ENCODE measurements around the gene RAB30.

DNA sequence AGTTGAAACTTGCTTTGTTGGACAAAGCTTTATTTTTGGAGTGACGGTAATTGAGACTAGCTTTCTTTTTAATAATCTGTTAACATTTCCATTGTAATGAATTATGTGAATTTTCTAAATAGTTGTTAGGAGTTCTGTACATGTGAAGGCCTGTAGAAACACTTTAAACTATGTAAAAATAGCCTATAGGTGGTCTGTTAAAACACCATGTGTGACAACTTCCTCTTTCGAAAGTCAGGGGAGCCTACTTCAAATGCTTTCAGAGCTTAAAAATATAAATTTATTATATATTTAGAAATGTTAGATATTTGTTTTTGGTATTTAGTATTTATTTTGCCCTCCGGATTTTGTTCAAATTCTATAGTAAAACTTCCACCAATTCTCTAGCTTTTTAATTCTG lies 141.5 kb downstream of the RAB30 start:
- TF ChIP-seq CTCF (IDR thresholded peaks at IDR 0.05; ENCODE audit: poor library complexity) (no peak), EZH2 (IDR thresholded peaks at IDR 0.05; ENCODE audit: borderline replicate concordance) (no peak)

Data from hepatocyte (in vitro differentiated cells).